Nephron progenitor cell (in vitro differentiated cells): Measurements from ENCODE around the gene RPS18.
A peak's percentile ranks its signal among the peaks of the same experiment; 100 is the strongest.

ENCODE experiments used
- DNase-seq: peaks from one replicate; pipeline ENCODE4 v3.0.0; 2021
- H3K27ac Mint-ChIP-seq: 2 replicates; pipeline ENCODE4 v1.8.0; 2021; ENCODE audit warnings: mild to moderate bottlenecking, moderate library complexity, mixed read lengths
- H3K27me3 Mint-ChIP-seq: 2 replicates; pipeline ENCODE4 v1.8.0; 2021; ENCODE audit warnings: mild to moderate bottlenecking, low read depth, mixed read lengths; ENCODE audit not compliant: poor library complexity
- H3K36me3 Mint-ChIP-seq: 2 replicates; pipeline ENCODE4 v1.8.0; 2021; ENCODE audit warnings: low read depth, mixed read lengths
- H3K4me1 Mint-ChIP-seq: 2 replicates; pipeline ENCODE4 v1.8.0; 2021; ENCODE audit warnings: mixed read lengths
- H3K4me3 Mint-ChIP-seq: 2 replicates; pipeline ENCODE4 v1.8.0; 2021; ENCODE audit warnings: mild to moderate bottlenecking, moderate library complexity, mixed read lengths
- H3K9me3 Mint-ChIP-seq: 2 replicates; pipeline ENCODE4 v1.8.0; 2021; ENCODE audit warnings: mild to moderate bottlenecking, moderate library complexity, mixed read lengths
- TF ChIP-seq, protein P1 (sequence below): fragments of 200-600 bp; sonication (generic); IDR thresholded peaks from 2 replicates; pipeline ENCODE4 v1.5.0; 2021; ENCODE audit warnings: antibody characterized with exemption

Gene RPS18

GRCh38 chr6:33297956-33298772, 26.3 kb downstream of the RPS18 start:
- Mint-ChIP-seq H3K36me3 (peaks cover 7% of the 10 kb centered on the region), H3K4me3 (peak overlapping the region; percentile 98), H3K4me1 (peaks cover 43% of the 10 kb centered on the region), H3K9me3 (no peaks in the 10 kb centered on the region), H3K27ac (peak overlapping the region; percentile 100), H3K27me3 (peaks cover 3% of the 10 kb centered on the region)
- peak; percentile 63 for DNase-seq
- TF ChIP-seq, protein P1, sequence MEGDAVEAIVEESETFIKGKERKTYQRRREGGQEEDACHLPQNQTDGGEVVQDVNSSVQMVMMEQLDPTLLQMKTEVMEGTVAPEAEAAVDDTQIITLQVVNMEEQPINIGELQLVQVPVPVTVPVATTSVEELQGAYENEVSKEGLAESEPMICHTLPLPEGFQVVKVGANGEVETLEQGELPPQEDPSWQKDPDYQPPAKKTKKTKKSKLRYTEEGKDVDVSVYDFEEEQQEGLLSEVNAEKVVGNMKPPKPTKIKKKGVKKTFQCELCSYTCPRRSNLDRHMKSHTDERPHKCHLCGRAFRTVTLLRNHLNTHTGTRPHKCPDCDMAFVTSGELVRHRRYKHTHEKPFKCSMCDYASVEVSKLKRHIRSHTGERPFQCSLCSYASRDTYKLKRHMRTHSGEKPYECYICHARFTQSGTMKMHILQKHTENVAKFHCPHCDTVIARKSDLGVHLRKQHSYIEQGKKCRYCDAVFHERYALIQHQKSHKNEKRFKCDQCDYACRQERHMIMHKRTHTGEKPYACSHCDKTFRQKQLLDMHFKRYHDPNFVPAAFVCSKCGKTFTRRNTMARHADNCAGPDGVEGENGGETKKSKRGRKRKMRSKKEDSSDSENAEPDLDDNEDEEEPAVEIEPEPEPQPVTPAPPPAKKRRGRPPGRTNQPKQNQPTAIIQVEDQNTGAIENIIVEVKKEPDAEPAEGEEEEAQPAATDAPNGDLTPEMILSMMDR: no peak

GRCh38 chr6:33298773-33299236, 26.9 kb downstream of the RPS18 start, which contains the start of gene RGL2:
RGL2 (minus strand) TSS chr6:33298942; CDS start chr6:33298610, 332 bp downstream.
- H3K27me3 Mint-ChIP-seq: peaks cover 3% of the 10 kb centered on the region
- TF ChIP-seq, protein P1: no peak
- peak within 1 kb of the TSS; percentile 100 for H3K27ac Mint-ChIP-seq
- peak within 1 kb of the TSS; percentile 98 for H3K4me3 Mint-ChIP-seq
- no peaks in the 10 kb centered on the region for H3K9me3 Mint-ChIP-seq
- peak; percentile 52 for DNase-seq
- H3K4me1 Mint-ChIP-seq: peaks cover 43% of the 10 kb centered on the region
- peaks cover 4% of the 10 kb centered on the region for H3K36me3 Mint-ChIP-seq

DNA sequence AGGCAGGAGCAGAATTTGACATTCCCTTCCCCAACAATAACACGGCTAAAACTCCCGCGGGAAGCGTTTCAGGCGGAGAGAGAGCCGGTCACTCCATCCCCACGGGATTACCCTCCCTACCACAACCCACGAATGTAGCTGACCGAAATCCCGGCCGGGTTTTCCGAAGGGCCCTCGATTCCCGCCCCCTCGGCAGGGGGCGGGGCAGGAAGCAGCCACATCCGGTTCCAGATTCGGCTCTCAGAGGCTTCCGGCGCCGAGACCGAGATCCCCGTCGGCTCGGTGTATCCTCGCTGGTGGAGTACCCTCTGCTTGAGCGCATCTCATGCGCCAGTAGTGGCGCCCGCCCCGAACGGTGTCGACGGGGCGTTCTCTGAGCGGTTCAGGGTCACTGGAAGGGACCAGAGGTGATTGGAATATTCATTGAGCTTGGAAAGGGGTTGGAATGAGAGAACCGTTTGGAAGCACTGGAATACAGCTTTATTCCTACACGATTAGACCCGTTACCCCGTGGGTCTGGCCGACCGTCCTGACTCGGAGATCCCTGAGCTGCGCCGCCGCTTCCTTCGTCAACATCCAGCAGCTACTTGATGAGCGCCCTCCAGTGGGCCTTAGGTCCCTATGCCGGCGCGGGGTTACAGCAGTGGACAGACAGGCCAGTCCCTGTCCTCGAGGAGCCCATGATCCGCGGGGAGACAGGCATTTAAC, 27.5 kb downstream of the RPS18 start:
- Mint-ChIP-seq H3K27ac (peak overlapping the region; percentile 99), H3K9me3 (no peaks in the 10 kb centered on the region), H3K4me1 (peaks cover 43% of the 10 kb centered on the region), H3K36me3 (no peaks in the 10 kb centered on the region), H3K4me3 (peak overlapping the region; percentile 98), H3K27me3 (peaks cover 3% of the 10 kb centered on the region)
- TF ChIP-seq, protein P1: peak; percentile 61
- peak; percentile 91 for DNase-seq

GRCh38 chr6:33301877-33302276, 30.0 kb downstream of the RPS18 start:
- no peaks in the 10 kb centered on the region for H3K36me3 Mint-ChIP-seq
- no peak overlapping the region for H3K27ac Mint-ChIP-seq
- TF ChIP-seq, protein P1: no peak
- peak overlapping the region; percentile 98 for H3K4me3 Mint-ChIP-seq
- H3K27me3 Mint-ChIP-seq: peaks cover 3% of the 10 kb centered on the region
- DNase-seq: no peak
- H3K9me3 Mint-ChIP-seq: no peaks in the 10 kb centered on the region
- H3K4me1 Mint-ChIP-seq: peaks cover 29% of the 10 kb centered on the region

DNA sequence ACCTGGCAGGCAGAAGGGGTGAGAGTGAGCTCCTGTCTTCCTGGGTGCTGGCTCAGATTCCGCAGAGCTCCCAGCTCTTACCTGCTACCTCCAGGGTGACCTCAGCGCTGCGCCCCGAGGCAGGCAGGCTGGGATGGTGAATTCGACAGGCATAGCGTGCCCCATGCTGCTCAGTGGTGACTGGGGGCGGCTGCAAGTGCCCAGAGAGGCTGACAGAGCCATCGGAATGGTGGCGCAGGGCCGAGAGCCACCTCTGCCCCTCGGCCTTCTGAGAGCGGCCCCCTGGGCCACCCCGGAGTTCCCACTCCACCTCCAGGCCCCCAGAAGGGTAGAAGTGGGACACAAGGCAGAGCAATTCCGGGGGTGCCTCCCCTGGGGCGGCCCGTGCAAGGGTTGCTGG, 32.3 kb downstream of the RPS18 start:
- Mint-ChIP-seq H3K4me1 (peaks cover 23% of the 10 kb centered on the region), H3K27ac (no peak overlapping the region), H3K4me3 (no peak overlapping the region), H3K9me3 (no peaks in the 10 kb centered on the region), H3K36me3 (no peaks in the 10 kb centered on the region), H3K27me3 (peaks cover 3% of the 10 kb centered on the region)
- TF ChIP-seq, protein P1: no peak
- DNase-seq: no peak
